GM12878 (cell line): ENCODE measurements around the gene PAGE5. TPM values are rescaled to one million over a fixed set of nuclear protein-coding genes. Genes with fewer than 3 reads are reported as not detected.
A peak's percentile ranks its signal among the peaks of the same experiment; 100 is the strongest.

Experiments used
- ATAC-seq: fragments of 200-7000 bp; cut with Tn5 transposase; 3 replicates; pipeline ENCODE4 v1.9.1; 2020; ENCODE audit warnings: mild to moderate bottlenecking, moderate library complexity
- BruUV-seq: library from RNA; stranded (reverse); fragments of 400-500 nt; replicated peaks from 2 replicates; lab custom pipeline; 2021; lab: Mats Ljungman, UMichigan
- CTCF ChIA-PET: fragments of 300-600 bp; sonication (Branson Sonifier 250); formaldehyde crosslinking; extraction: SDS; loops from one replicate; lab custom pipeline; 2021; ENCODE audit warnings: inconsistent platforms; lab: Yijun Ruan, JAX
- POLR2A ChIA-PET: fragments of 350-600 bp; formaldehyde crosslinking; extraction: SDS; loops from one replicate; lab custom pipeline; 2021; ENCODE audit warnings: inconsistent platforms; lab: Charles Lee
- RAD21 ChIA-PET: fragments of 300-600 bp; sonication (Branson Sonifier 250); formaldehyde crosslinking; loops from one replicate; lab custom pipeline; 2023; ENCODE audit warnings: antibody characterized with exemption; ENCODE audit not compliant: unreplicated experiment; lab: Charles Lee
- SMC1A ChIA-PET: fragments of 300-600 bp; sonication (Branson Sonifier 250); formaldehyde crosslinking; loops from one replicate; lab custom pipeline; 2023; ENCODE audit not compliant: unreplicated experiment, uncharacterized antibody; lab: Charles Lee
- DNase-seq: peaks from one replicate; pipeline ENCODE4 v3.0.0-alpha.2; 2011; ENCODE audit warnings: low read depth, low spot score
- FAIRE-seq: peaks from 3 replicates; lab custom pipeline; 2011; peaks lifted over from hg19 to GRCh38; lab: Jason Lieb, UNC
- H2AFZ ChIP-seq: 2 replicates; pipeline ENCODE4 v1.6.0; 2011; ENCODE audit warnings: low read depth, low read length, control low read depth; ENCODE audit not compliant: control insufficient read depth
- H3K27ac ChIP-seq: 2 replicates; pipeline ENCODE4 v1.5.1; 2011; ENCODE audit warnings: control low read depth; ENCODE audit not compliant: control insufficient read depth, insufficient read depth
- H3K27me3 ChIP-seq, 2 experiments: replicated peaks in 1 of 2; 2 replicates each; pipeline versions ENCODE4 v1.6.0 to v1.6.1; 2011; ENCODE audit warnings: low read length in 1 of 2; ENCODE audit not compliant: control insufficient read depth in 2 of 2, insufficient read depth in 2 of 2
- H3K36me3 ChIP-seq, 2 experiments: 2 replicates each; pipeline ENCODE4 v1.5.1; 2011; ENCODE audit warnings: low read length in 1 of 2; ENCODE audit not compliant: control insufficient read depth in 2 of 2, insufficient read depth in 2 of 2
- H3K4me1 ChIP-seq: 2 replicates; pipeline ENCODE4 v1.6.1; 2011; ENCODE audit warnings: mild to moderate bottlenecking, low read length, moderate library complexity, mixed read lengths; ENCODE audit not compliant: control insufficient read depth, insufficient read depth
- H3K4me2 ChIP-seq: 2 replicates; pipeline ENCODE4 v1.6.0; 2011; ENCODE audit warnings: control low read depth; ENCODE audit not compliant: control insufficient read depth, insufficient read depth
- H3K4me3 ChIP-seq: fragments of 200-600 bp; sonication (generic); 2 replicates; pipeline ENCODE4 v1.5.1; 2016
- H3K79me2 ChIP-seq: 2 replicates; pipeline ENCODE4 v1.6.0; 2011; ENCODE audit warnings: low read length; ENCODE audit not compliant: control insufficient read depth, insufficient read depth
- H3K9ac ChIP-seq: 2 replicates; pipeline ENCODE4 v1.8.0; 2011; ENCODE audit warnings: low read length, control low read depth, mixed read lengths; ENCODE audit not compliant: control insufficient read depth, insufficient read depth
- H3K9me3 ChIP-seq: replicated peaks from 3 replicates; pipeline ENCODE4 v1.5.1; 2011; ENCODE audit warnings: mild to moderate bottlenecking, low read length; ENCODE audit not compliant: control insufficient read depth, insufficient read depth
- H4K20me1 ChIP-seq: 2 replicates; pipeline ENCODE4 v1.6.0; 2011; ENCODE audit not compliant: control insufficient read depth, insufficient read depth
- LARP7 ChIP-seq: fragments of 450-650 bp; IDR thresholded peaks from 2 replicates; pipeline ENCODE4 v1.6.1; 2017; ENCODE audit warnings: mild to moderate bottlenecking
- NRF1 ChIP-seq: conservative IDR thresholded peaks from 2 replicates; pipeline ENCODE4 v1.6.1; 2011; ENCODE audit warnings: mild to moderate bottlenecking, low read depth, low read length, improper control_type of control experiment
- SP1 ChIP-seq: IDR thresholded peaks from one replicate; pipeline ENCODE4 v1.6.1; 2011; ENCODE audit warnings: low read depth, low read length
- TAF1 ChIP-seq: IDR thresholded peaks from 2 replicates; pipeline ENCODE4 v1.6.1; 2011; ENCODE audit warnings: mild to moderate bottlenecking, low read depth, low read length, borderline replicate concordance
- ZNF384 ChIP-seq: IDR thresholded peaks from 2 replicates; pipeline ENCODE4 v1.6.1; 2012; ENCODE audit warnings: low read depth, mild to moderate bottlenecking, low read length, improper control_type of control experiment, borderline replicate concordance
- ZSCAN29 ChIP-seq: fragments of 450-650 bp; IDR thresholded peaks from 2 replicates; pipeline ENCODE4 v1.6.1; 2017; ENCODE audit warnings: mild to moderate bottlenecking, moderate library complexity
- WGBS: methylation state at CpG from one replicate; pipeline ENCODE4 v1.1.6; 2016; ENCODE audit warnings: low lambda C conversion rate; ENCODE audit not compliant: insufficient replicate concordance, insufficient coverage; ENCODE audit errors: missing lambda C conversion rate; 5-methylcytosine and 5-hydroxymethylcytosine counted together
- in situ Hi-C: fragments of 300-500 bp; cut with MboI; formaldehyde crosslinking; loops from 9 replicates; pipeline ENCODE4 v1.14.3; 2018; ENCODE audit warnings: mixed read lengths
- intact Hi-C: fragments of 100-400 bp; cut with micrococcal nuclease; formaldehyde crosslinking; loops from one replicate; pipeline ENCODE4 v1.14.2; 2022; ENCODE audit not compliant: unreplicated experiment
- polyA plus RNA-seq, 11 experiments: library from polyadenylated mRNA; depleted of rRNA in 4 of 11; unstranded in 6 of 11; stranded (reverse) in 5 of 11; fragments of >200 nt; fragmentation: Nextera tagmentation in 4 of 11; fragmentation: Illumina TruSeq in 1 of 11; extraction: Ambion mirVana in 4 of 11; extraction: Trizol in 1 of 11; gene quantifications; 1 replicate in 1 of 11; 2 replicates in 10 of 11; pipeline versions ENCODE4 v1.2.1 to v1.2.3, GENCODE V29; 2011 to 2016; ENCODE audit warnings: inconsistent platforms in 2 of 11, missing spikeins in 2 of 11, low read depth in 1 of 11
- total RNA-seq, 4 experiments: library from RNA; depleted of rRNA in 3 of 4; stranded (reverse); fragments of >200 nt in 3 of 4; fragmentation: Illumina TruSeq in 1 of 4; extraction: Trizol in 1 of 4; gene quantifications; 2 replicates each; pipeline versions ENCODE4 v1.2.1 to v1.2.3, GENCODE V29; 2013 to 2021
- TF ChIP-seq, protein P1 (sequence below): fragments of 450-650 bp; formaldehyde crosslinking; IDR thresholded peaks from 2 replicates; pipeline ENCODE4 v1.5.0; 2022; ENCODE audit warnings: mild to moderate bottlenecking, missing genetic modification characterization
- TF ChIP-seq, protein P2 (sequence below): fragments of 450-650 bp; IDR thresholded peaks from 2 replicates; pipeline ENCODE4 v1.6.1; 2018; ENCODE audit warnings: mild to moderate bottlenecking, low read depth, moderate library complexity; ENCODE audit not compliant: partially characterized antibody
- TF ChIP-seq, protein P3 (sequence below): fragments of 450-650 bp; IDR thresholded peaks from 2 replicates; pipeline ENCODE4 v1.6.1; 2017; ENCODE audit warnings: mild to moderate bottlenecking, moderate library complexity

The PAGE5 gene
- total and polyA plus RNA-seq, 10 of the 15 experiments (the other 5 are each of a cell fraction or from before 2014, with no cell fraction given) = 0.23 to 3.7 (median 0.47) TPM; not detected in 6

DNA sequence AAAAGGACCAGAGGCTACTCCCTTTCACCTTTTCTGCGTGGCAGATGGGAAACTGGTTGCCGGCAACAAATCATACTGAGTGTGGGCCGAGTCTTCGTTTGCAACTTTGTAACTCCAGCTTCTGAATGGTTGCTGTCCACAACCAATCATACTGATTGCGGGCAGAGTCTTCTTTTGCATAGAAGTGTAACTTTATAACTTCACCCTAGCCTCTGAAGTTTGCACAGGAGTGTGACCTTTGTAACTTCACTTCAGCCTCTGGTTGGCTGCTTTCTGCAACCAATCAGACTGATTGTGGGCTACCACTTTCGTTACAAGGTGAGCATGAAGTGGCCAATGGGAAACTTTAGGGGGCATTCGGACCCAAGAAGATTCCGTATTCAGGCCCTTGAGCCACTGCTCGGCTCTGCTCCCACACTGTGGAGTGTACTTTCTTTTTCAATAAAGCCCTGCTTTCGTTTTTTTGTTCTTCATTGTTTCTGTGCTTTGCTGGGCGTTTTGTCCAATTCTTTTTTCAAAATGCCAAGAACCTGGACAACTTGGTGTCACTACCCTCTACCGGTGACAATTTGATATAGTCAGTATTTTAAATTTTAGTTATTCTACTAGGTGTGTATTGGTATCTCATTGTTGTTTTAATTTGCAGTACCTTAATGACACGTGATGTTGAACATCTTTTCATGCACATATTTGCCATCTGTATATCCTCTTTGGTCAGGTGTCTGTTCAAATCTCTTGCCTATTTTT lies 9.0 kb upstream of the PAGE5 start:
- TF ChIP-seq LARP7 (no peak), NRF1 (no peak), ZSCAN29 (no peak), ZNF384 (no peak), SP1 (no peak), TAF1 (no peak)
- TF ChIP-seq, protein P1, sequence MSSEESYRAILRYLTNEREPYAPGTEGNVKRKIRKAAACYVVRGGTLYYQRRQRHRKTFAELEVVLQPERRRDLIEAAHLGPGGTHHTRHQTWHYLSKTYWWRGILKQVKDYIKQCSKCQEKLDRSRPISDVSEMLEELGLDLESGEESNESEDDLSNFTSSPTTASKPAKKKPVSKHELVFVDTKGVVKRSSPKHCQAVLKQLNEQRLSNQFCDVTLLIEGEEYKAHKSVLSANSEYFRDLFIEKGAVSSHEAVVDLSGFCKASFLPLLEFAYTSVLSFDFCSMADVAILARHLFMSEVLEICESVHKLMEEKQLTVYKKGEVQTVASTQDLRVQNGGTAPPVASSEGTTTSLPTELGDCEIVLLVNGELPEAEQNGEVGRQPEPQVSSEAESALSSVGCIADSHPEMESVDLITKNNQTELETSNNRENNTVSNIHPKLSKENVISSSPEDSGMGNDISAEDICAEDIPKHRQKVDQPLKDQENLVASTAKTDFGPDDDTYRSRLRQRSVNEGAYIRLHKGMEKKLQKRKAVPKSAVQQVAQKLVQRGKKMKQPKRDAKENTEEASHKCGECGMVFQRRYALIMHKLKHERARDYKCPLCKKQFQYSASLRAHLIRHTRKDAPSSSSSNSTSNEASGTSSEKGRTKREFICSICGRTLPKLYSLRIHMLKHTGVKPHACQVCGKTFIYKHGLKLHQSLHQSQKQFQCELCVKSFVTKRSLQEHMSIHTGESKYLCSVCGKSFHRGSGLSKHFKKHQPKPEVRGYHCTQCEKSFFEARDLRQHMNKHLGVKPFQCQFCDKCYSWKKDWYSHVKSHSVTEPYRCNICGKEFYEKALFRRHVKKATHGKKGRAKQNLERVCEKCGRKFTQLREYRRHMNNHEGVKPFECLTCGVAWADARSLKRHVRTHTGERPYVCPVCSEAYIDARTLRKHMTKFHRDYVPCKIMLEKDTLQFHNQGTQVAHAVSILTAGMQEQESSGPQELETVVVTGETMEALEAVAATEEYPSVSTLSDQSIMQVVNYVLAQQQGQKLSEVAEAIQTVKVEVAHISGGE (CRISPR knock-in tag) = no peak
- TF ChIP-seq, protein P2, sequence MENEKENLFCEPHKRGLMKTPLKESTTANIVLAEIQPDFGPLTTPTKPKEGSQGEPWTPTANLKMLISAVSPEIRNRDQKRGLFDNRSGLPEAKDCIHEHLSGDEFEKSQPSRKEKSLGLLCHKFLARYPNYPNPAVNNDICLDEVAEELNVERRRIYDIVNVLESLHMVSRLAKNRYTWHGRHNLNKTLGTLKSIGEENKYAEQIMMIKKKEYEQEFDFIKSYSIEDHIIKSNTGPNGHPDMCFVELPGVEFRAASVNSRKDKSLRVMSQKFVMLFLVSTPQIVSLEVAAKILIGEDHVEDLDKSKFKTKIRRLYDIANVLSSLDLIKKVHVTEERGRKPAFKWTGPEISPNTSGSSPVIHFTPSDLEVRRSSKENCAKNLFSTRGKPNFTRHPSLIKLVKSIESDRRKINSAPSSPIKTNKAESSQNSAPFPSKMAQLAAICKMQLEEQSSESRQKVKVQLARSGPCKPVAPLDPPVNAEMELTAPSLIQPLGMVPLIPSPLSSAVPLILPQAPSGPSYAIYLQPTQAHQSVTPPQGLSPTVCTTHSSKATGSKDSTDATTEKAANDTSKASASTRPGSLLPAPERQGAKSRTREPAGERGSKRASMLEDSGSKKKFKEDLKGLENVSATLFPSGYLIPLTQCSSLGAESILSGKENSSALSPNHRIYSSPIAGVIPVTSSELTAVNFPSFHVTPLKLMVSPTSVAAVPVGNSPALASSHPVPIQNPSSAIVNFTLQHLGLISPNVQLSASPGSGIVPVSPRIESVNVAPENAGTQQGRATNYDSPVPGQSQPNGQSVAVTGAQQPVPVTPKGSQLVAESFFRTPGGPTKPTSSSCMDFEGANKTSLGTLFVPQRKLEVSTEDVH = no peak
- TF ChIP-seq, protein P3, sequence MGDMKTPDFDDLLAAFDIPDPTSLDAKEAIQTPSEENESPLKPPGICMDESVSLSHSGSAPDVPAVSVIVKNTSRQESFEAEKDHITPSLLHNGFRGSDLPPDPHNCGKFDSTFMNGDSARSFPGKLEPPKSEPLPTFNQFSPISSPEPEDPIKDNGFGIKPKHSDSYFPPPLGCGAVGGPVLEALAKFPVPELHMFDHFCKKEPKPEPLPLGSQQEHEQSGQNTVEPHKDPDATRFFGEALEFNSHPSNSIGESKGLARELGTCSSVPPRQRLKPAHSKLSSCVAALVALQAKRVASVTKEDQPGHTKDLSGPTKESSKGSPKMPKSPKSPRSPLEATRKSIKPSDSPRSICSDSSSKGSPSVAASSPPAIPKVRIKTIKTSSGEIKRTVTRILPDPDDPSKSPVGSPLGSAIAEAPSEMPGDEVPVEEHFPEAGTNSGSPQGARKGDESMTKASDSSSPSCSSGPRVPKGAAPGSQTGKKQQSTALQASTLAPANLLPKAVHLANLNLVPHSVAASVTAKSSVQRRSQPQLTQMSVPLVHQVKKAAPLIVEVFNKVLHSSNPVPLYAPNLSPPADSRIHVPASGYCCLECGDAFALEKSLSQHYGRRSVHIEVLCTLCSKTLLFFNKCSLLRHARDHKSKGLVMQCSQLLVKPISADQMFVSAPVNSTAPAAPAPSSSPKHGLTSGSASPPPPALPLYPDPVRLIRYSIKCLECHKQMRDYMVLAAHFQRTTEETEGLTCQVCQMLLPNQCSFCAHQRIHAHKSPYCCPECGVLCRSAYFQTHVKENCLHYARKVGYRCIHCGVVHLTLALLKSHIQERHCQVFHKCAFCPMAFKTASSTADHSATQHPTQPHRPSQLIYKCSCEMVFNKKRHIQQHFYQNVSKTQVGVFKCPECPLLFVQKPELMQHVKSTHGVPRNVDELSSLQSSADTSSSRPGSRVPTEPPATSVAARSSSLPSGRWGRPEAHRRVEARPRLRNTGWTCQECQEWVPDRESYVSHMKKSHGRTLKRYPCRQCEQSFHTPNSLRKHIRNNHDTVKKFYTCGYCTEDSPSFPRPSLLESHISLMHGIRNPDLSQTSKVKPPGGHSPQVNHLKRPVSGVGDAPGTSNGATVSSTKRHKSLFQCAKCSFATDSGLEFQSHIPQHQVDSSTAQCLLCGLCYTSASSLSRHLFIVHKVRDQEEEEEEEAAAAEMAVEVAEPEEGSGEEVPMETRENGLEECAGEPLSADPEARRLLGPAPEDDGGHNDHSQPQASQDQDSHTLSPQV = no peak
- no TSS peak for BruUV-seq
- DNase-seq = no peak
- in situ Hi-C loops (no loop called here), intact Hi-C loops (no loop called here)
- CTCF ChIA-PET = no interaction called here
- ATAC-seq = no peak
- Histone ChIP-seq H3K4me2 (no peak overlapping the region), H3K4me1 (no peaks in the 10 kb centered on the region), H2AFZ (peak overlapping the region; percentile 12; the same call in 1 of the 2 replicates), H3K9me3 (no peaks in the 10 kb centered on the region), H3K36me3 (no peaks in the 10 kb centered on the region), H4K20me1 (no peaks in the 10 kb centered on the region), H3K4me3 (no peak overlapping the region), H3K27ac (no peak overlapping the region), H3K27me3 (no peaks in the 10 kb centered on the region), H3K79me2 (no peaks in the 10 kb centered on the region), H3K9ac (no peak overlapping the region)
- 44% methylated on average over 13 of the region's 13 CpGs for WGBS
- POLR2A ChIA-PET = no interaction called here
- SMC1A ChIA-PET = no interaction called here
- no peak for FAIRE-seq
- RAD21 ChIA-PET = no interaction called here
